Ishikawa (cell line): Measurements from ENCODE around the gene TBKBP1.
A peak's percentile ranks its signal among the peaks of the same experiment; 100 is the strongest.

ENCODE experiments used
- CEBPB ChIP-seq: IDR thresholded peaks from 2 replicates; pipeline ENCODE4 v1.6.1; 2012
- CREB1 ChIP-seq: IDR thresholded peaks from 2 replicates; pipeline ENCODE4 v1.6.1; 2012; ENCODE audit warnings: low read depth
- EGR1 ChIP-seq: IDR thresholded peaks from 2 replicates; pipeline ENCODE4 v1.6.1; 2012
- EP300 ChIP-seq: IDR thresholded peaks from 2 replicates; pipeline ENCODE4 v1.6.1; 2012; ENCODE audit warnings: borderline replicate concordance
- FOXM1 ChIP-seq: IDR thresholded peaks from 2 replicates; pipeline ENCODE4 v1.6.1; 2012; ENCODE audit warnings: low read depth, borderline replicate concordance
- MAX ChIP-seq: IDR thresholded peaks from 2 replicates; pipeline ENCODE4 v1.6.1; 2012
- NFIC ChIP-seq: IDR thresholded peaks from 2 replicates; pipeline ENCODE4 v1.6.1; 2012
- RAD21 ChIP-seq: IDR thresholded peaks from 2 replicates; pipeline ENCODE4 v1.6.1; 2012; ENCODE audit warnings: low read depth
- TAF1 ChIP-seq: IDR thresholded peaks from 2 replicates; pipeline ENCODE4 v1.6.1; 2012; ENCODE audit warnings: low read depth, mild to moderate bottlenecking
- TCF12 ChIP-seq: IDR thresholded peaks from 2 replicates; pipeline ENCODE4 v1.6.1; 2012; ENCODE audit warnings: low read depth
- TEAD4 ChIP-seq: IDR thresholded peaks from 2 replicates; pipeline ENCODE4 v1.6.1; 2012
- YY1 ChIP-seq: IDR thresholded peaks from 2 replicates; pipeline ENCODE4 v1.6.1; 2012; ENCODE audit warnings: low read depth
- ZBTB7A ChIP-seq: IDR thresholded peaks from 2 replicates; pipeline ENCODE4 v1.6.1; 2012; ENCODE audit warnings: low read depth
- TF ChIP-seq, protein P1 (sequence below): IDR thresholded peaks from 2 replicates; pipeline ENCODE4 v1.6.1; 2012; ENCODE audit warnings: low read depth, mild to moderate bottlenecking
- TF ChIP-seq, protein P2 (sequence below): IDR thresholded peaks from 2 replicates; pipeline ENCODE4 v1.6.1; 2012

Gene TBKBP1

DNA sequence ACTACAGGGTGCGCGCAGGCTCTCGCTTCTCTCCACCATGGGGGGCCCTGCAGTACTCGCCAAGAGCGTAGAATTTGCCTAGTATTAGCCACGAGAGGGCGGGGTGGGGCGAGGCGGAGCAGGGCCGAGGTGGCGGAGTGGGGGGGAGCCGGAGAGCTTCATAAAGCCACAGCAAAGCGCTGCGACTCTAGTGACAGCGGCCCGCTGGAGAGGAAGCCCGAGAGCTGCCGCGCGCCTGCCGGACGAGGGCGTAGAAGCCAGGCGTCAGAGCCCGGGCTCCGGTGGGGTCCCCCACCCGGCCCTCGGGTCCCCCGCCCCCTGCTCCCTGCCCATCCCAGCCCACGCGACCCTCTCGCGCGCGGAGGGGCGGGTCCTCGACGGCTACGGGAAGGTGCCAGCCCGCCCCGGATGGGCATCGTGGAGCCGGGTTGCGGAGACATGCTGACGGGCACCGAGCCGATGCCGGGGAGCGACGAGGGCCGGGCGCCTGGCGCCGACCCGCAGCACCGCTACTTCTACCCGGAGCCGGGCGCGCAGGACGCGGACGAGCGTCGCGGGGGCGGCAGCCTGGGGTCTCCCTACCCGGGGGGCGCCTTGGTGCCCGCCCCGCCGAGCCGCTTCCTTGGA is 39.2 kb downstream of the TBKBP1 start, which contains the start of gene TBX21:
Gene TBX21, plus strand, starts transcription at position 190 of the 627 bp plus-strand sequence. Its CDS starts 219 bp downstream, at position 409.
- TF ChIP-seq EP300 (no peak), RAD21 (0 out of 2 replicates have a peak, but pooled peaks have one; percentile 3)

DNA sequence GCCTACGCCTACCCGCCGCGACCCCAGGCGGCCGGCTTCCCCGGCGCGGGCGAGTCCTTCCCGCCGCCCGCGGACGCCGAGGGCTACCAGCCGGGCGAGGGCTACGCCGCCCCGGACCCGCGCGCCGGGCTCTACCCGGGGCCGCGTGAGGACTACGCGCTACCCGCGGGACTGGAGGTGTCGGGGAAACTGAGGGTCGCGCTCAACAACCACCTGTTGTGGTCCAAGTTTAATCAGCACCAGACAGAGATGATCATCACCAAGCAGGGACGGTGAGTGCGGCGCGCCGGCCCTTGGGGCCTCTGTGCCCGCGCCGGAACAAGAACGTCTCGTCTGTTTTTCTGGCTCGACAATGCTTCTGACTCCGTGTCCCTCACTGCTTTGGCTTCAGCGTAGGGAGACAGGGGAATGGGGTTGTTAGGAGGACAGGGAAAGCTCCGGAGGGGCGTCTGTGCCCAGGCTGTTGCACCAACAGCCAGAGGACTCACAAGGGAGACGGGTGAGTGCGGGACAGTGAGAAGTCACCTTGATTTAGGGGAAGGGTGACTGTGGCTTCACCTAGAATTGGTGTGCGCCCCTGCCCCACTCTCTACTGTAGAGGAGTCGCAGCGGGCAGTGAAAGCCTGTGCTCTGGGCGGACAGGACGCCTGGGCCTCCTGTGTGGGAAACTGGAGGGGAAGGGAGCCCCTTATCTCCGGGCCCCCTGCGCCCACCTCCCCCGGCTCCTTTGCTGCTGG is 39.9 kb downstream of the TBKBP1 start:
- no peak for TF ChIP-seq EP300
- TF ChIP-seq FOXM1, result no peak
- TF ChIP-seq, protein P1, sequence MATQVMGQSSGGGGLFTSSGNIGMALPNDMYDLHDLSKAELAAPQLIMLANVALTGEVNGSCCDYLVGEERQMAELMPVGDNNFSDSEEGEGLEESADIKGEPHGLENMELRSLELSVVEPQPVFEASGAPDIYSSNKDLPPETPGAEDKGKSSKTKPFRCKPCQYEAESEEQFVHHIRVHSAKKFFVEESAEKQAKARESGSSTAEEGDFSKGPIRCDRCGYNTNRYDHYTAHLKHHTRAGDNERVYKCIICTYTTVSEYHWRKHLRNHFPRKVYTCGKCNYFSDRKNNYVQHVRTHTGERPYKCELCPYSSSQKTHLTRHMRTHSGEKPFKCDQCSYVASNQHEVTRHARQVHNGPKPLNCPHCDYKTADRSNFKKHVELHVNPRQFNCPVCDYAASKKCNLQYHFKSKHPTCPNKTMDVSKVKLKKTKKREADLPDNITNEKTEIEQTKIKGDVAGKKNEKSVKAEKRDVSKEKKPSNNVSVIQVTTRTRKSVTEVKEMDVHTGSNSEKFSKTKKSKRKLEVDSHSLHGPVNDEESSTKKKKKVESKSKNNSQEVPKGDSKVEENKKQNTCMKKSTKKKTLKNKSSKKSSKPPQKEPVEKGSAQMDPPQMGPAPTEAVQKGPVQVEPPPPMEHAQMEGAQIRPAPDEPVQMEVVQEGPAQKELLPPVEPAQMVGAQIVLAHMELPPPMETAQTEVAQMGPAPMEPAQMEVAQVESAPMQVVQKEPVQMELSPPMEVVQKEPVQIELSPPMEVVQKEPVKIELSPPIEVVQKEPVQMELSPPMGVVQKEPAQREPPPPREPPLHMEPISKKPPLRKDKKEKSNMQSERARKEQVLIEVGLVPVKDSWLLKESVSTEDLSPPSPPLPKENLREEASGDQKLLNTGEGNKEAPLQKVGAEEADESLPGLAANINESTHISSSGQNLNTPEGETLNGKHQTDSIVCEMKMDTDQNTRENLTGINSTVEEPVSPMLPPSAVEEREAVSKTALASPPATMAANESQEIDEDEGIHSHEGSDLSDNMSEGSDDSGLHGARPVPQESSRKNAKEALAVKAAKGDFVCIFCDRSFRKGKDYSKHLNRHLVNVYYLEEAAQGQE, result no peak

DNA sequence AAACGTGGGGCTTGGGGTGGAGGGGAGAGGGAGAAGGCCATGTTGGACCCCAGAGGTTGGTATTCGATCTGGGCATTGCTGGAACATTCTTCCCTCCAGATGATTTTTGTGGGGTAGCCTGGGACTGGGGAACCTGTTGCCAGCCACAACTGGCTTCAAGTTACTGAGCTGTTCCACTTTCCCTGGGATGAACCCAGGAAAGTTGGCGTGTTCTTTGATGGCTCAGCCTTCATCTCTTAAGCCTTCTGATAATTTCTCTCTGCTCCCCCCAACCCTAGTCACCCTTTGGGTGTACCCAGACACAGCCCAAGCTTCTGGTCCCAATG is 41.1 kb downstream of the TBKBP1 start:
- TF ChIP-seq TAF1 (no peak), CEBPB (no peak), MAX (no peak), YY1 (no peak)
- TF ChIP-seq, protein P1, result no peak
- TF ChIP-seq, protein P2, sequence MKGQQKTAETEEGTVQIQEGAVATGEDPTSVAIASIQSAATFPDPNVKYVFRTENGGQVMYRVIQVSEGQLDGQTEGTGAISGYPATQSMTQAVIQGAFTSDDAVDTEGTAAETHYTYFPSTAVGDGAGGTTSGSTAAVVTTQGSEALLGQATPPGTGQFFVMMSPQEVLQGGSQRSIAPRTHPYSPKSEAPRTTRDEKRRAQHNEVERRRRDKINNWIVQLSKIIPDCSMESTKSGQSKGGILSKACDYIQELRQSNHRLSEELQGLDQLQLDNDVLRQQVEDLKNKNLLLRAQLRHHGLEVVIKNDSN, result no peak

- TF ChIP-seq EP300 (no peak), YY1 (no peak), NFIC (no peak), TAF1 (no peak), TEAD4 (no peak), CREB1 (no peak), ZBTB7A (no peak), FOXM1 (no peak), RAD21 (no peak), CEBPB (no peak), EGR1 (no peak), MAX (no peak), TCF12 (no peak)
- TF ChIP-seq, protein P1, result no peak
- TF ChIP-seq, protein P2, result no peak
Measured at GRCh38 chr17:47735536-47736011, 41.6 kb downstream of the TBKBP1 start.
